ENCODE results near the gene EXO5.

EXO5 gene

GRCh38 chr1:40531381-40532061, 23.0 kb downstream of the EXO5 start, which contains the start of gene ZNF684:
TSS of gene ZNF684 (plus strand) at chr1:40531637. CDS start at chr1:40533167, 1,530 bp downstream.
- no peak for TF ChIP-seq CTCF (IDR thresholded peaks at IDR 0.05; ENCODE audit: extremely low read depth, missing control alignments)
- DNase-seq (ENCODE audit: low spot score), result peak; percentile 91

GRCh38 chr1:40532062-40532389, 23.5 kb downstream of the EXO5 start:
- no peak for DNase-seq (ENCODE audit: low spot score)
- TF ChIP-seq CTCF (IDR thresholded peaks at IDR 0.05; ENCODE audit: extremely low read depth, missing control alignments), result no peak

GRCh38 chr1:40532844-40533424, 24.4 kb downstream of the EXO5 start:
- peak; percentile 26 for TF ChIP-seq CTCF (IDR thresholded peaks at IDR 0.05; ENCODE audit: extremely low read depth, missing control alignments)
- peak; percentile 61 for DNase-seq (ENCODE audit: low spot score)

GRCh38 chr1:40534589-40534988, 26.0 kb downstream of the EXO5 start:
- TF ChIP-seq CTCF (IDR thresholded peaks at IDR 0.05; ENCODE audit: extremely low read depth, missing control alignments), result no peak
- DNase-seq (ENCODE audit: low spot score), result no peak

- TF ChIP-seq CTCF (IDR thresholded peaks at IDR 0.05; ENCODE audit: extremely low read depth, missing control alignments), result no peak
- no peak for DNase-seq (ENCODE audit: low spot score)
Observed at GRCh38 chr1:40535732-40536131, 27.2 kb downstream of the EXO5 start.

GRCh38 chr1:40539338-40539737, 30.8 kb downstream of the EXO5 start:
- no peak for DNase-seq (ENCODE audit: low spot score)
- TF ChIP-seq CTCF (IDR thresholded peaks at IDR 0.05; ENCODE audit: extremely low read depth, missing control alignments), result no peak

GRCh38 chr1:40546957-40547356, 38.4 kb downstream of the EXO5 start:
- TF ChIP-seq CTCF (IDR thresholded peaks at IDR 0.05; ENCODE audit: extremely low read depth, missing control alignments), result no peak
- no peak for DNase-seq (ENCODE audit: low spot score)

Data from GM20000 (cell line).